GM12878 (cell line): ENCODE data around the gene MFN2. TPM values are rescaled to one million over a fixed set of nuclear protein-coding genes. Genes with fewer than 3 reads are reported as not detected.

ENCODE experiments used
- BCL11A ChIP-seq: IDR thresholded peaks from 2 replicates; pipeline ENCODE4 v1.6.1; 2011; ENCODE audit warnings: low read depth, low read length
- CTCF ChIP-seq, 3 experiments: IDR thresholded peaks in 2 of 3; conservative IDR thresholded peaks in 1 of 3; 2 replicates each; pipeline ENCODE4 v1.5.1; 2011; ENCODE audit warnings: low read depth in 3 of 3, low read length in 3 of 3, mild to moderate bottlenecking in 3 of 3, control low read depth in 2 of 3, moderate library complexity in 2 of 3, inconsistent platforms in 1 of 3, mixed read lengths in 1 of 3; ENCODE audit not compliant: control insufficient read depth in 2 of 3, insufficient read depth in 1 of 3; ENCODE audit errors: extremely low read depth in 1 of 3
- DPF2 ChIP-seq: fragments of 450-650 bp; IDR thresholded peaks from 2 replicates; pipeline ENCODE4 v1.6.1; 2017; ENCODE audit warnings: mild to moderate bottlenecking
- E2F8 ChIP-seq: fragments of 450-650 bp; IDR thresholded peaks from 2 replicates; pipeline ENCODE4 v1.6.1; 2018; ENCODE audit warnings: mild to moderate bottlenecking, low read depth, moderate library complexity; ENCODE audit not compliant: partially characterized antibody
- MAX ChIP-seq: IDR thresholded peaks from 2 replicates; pipeline ENCODE4 v1.6.1; 2012; ENCODE audit warnings: low read depth, low read length, improper control_type of control experiment
- MTA2 ChIP-seq: fragments of 450-650 bp; IDR thresholded peaks from 2 replicates; pipeline ENCODE4 v1.6.1; 2016; ENCODE audit warnings: low read depth, mild to moderate bottlenecking, moderate library complexity
- NFYA ChIP-seq: IDR thresholded peaks from 2 replicates; pipeline ENCODE4 v1.6.1; 2011; ENCODE audit warnings: low read depth, mild to moderate bottlenecking, low read length, improper control_type of control experiment, borderline replicate concordance
- NKRF ChIP-seq: fragments of 450-650 bp; conservative IDR thresholded peaks from 2 replicates; pipeline ENCODE4 v1.6.1; 2017; ENCODE audit warnings: mild to moderate bottlenecking, moderate library complexity
- POU2F2 ChIP-seq: IDR thresholded peaks from 3 replicates; pipeline ENCODE4 v1.6.1; 2011; ENCODE audit warnings: low read depth, mild to moderate bottlenecking, low read length, borderline replicate concordance
- RBBP5 ChIP-seq: fragments of 200-600 bp; sonication (generic); conservative IDR thresholded peaks from 2 replicates; pipeline ENCODE4 v1.6.1; 2016
- REST ChIP-seq: IDR thresholded peaks from 2 replicates; pipeline ENCODE4 v1.6.1; 2012; ENCODE audit warnings: mild to moderate bottlenecking, low read depth, low read length
- SRF ChIP-seq, 2 experiments: IDR thresholded peaks; 2 replicates each; pipeline ENCODE4 v1.6.1; 2011; ENCODE audit warnings: low read depth in 2 of 2, low read length in 2 of 2, mild to moderate bottlenecking in 1 of 2, moderate library complexity in 1 of 2
- TBL1XR1 ChIP-seq: IDR thresholded peaks from 2 replicates; pipeline ENCODE4 v1.6.1; 2012; ENCODE audit warnings: low read depth, low read length, improper control_type of control experiment
- ZBTB11 ChIP-seq: fragments of 450-650 bp; formaldehyde crosslinking; IDR thresholded peaks from 2 replicates; pipeline ENCODE4 v1.5.0; 2022; ENCODE audit warnings: mild to moderate bottlenecking, missing genetic modification characterization
- ZNF207 ChIP-seq: fragments of 450-650 bp; IDR thresholded peaks from 2 replicates; pipeline ENCODE4 v1.6.1; 2014; ENCODE audit warnings: antibody characterized with exemption, mild to moderate bottlenecking, borderline replicate concordance
- polyA plus RNA-seq, 11 experiments: library from polyadenylated mRNA; depleted of rRNA in 4 of 11; unstranded in 6 of 11; stranded (reverse) in 5 of 11; fragments of >200 nt; fragmentation: Nextera tagmentation in 4 of 11; fragmentation: Illumina TruSeq in 1 of 11; extraction: Ambion mirVana in 4 of 11; extraction: Trizol in 1 of 11; gene quantifications; 1 replicate in 1 of 11; 2 replicates in 10 of 11; pipeline versions ENCODE4 v1.2.1 to v1.2.3, GENCODE V29; 2011 to 2016; ENCODE audit warnings: inconsistent platforms in 2 of 11, missing spikeins in 2 of 11, low read depth in 1 of 11
- total RNA-seq, 4 experiments: library from RNA; depleted of rRNA in 3 of 4; stranded (reverse); fragments of >200 nt in 3 of 4; fragmentation: Illumina TruSeq in 1 of 4; extraction: Trizol in 1 of 4; gene quantifications; 2 replicates each; pipeline versions ENCODE4 v1.2.1 to v1.2.3, GENCODE V29; 2013 to 2021

Gene MFN2
- total and polyA plus RNA-seq, 10 of the 15 experiments (the other 5 are each of a cell fraction or from before 2014, with no cell fraction given), result 5.3 to 64.4 (median 48.1) TPM

- no peak for TF ChIP-seq E2F8
- TF ChIP-seq REST, result no peak
- TF ChIP-seq SRF (IDR thresholded peaks at IDR 0.05; ENCODE audit: low read depth in 2 of 2, low read length in 2 of 2), result no peak
- no peak; the same call in 1 of the 2 replicates for TF ChIP-seq DPF2
- no peak for TF ChIP-seq NFYA
- peak; percentile 71; the same call in 1 of the 2 replicates for TF ChIP-seq BCL11A
- no peak for TF ChIP-seq MAX
- peak; percentile 29; the same call in 1 of the 2 replicates for TF ChIP-seq MTA2
- TF ChIP-seq CTCF (IDR thresholded peaks at IDR 0.05 in 2 of 3, conservative IDR thresholded peaks at IDR 0.05 in 1 of 3; ENCODE audit: control insufficient read depth in 2 of 3, extremely low read depth in 1 of 3, insufficient read depth in 1 of 3, low read depth in 3 of 3, low read length in 3 of 3), result no peak
- TF ChIP-seq ZBTB11 (CRISPR knock-in tag), result no peak
- TF ChIP-seq POU2F2, result 0 out of 3 replicates have a peak, but pooled peaks have one; percentile 30
- TF ChIP-seq ZNF207, result no peak; the same call in 1 of the 2 replicates
- TF ChIP-seq NKRF, result no peak
- TF ChIP-seq RBBP5, result no peak
- no peak for TF ChIP-seq TBL1XR1
These were observed 60.3 kb downstream of the MFN2 start (continued) for GRCh38 chr1:12040457-12041051.
